HCT116 (cell line): Measurements from ENCODE around the gene TOMM70. TPM values are rescaled to one million over a fixed set of nuclear protein-coding genes. Genes with fewer than 3 reads are reported as not detected.

Source experiments
- ATAC-seq: fragments of 200-7000 bp; cut with Tn5 transposase; 2 replicates; pipeline ENCODE4 v1.9.1; 2020; ENCODE audit warnings: mild to moderate bottlenecking, moderate library complexity
- BruUV-seq: library from RNA; stranded (reverse); fragments of 400-500 nt; replicated peaks from 2 replicates; lab custom pipeline; 2021; lab: Mats Ljungman, UMichigan
- CTCF ChIA-PET: fragments of 300-600 bp; sonication (Branson Sonifier 250); formaldehyde crosslinking; loops from one replicate; lab custom pipeline; 2021; ENCODE audit warnings: antibody characterized with exemption; lab: Charles Lee
- POLR2A ChIA-PET: fragments of 300-600, 350-600 bp; sonication (Branson Sonifier 250); formaldehyde crosslinking; loops from one replicate; lab custom pipeline; 2021; ENCODE audit warnings: antibody characterized with exemption; lab: Charles Lee
- RAD21 ChIA-PET, 2 experiments: fragments of 300-600 bp; sonication (Branson Sonifier 250); formaldehyde crosslinking; loops; one replicate each; lab custom pipeline; 2023; ENCODE audit warnings: low total read pairs in 2 of 2; ENCODE audit not compliant: uncharacterized antibody in 2 of 2, unreplicated experiment in 2 of 2, low non-redundant PET in 1 of 2; lab: Charles Lee
- DNase-seq: peaks from one replicate; pipeline ENCODE4 v3.0.0-alpha.2; 2010; ENCODE audit warnings: low read depth, low spot score
- H2AFZ ChIP-seq: fragments of 200-600 bp; shearing (Covaris generic), sonication (generic); 2 replicates; pipeline ENCODE4 v1.6.1; 2017; ENCODE audit warnings: low read depth, mixed run types, mixed read lengths, antibody characterized with exemption, low read length; ENCODE audit not compliant: poor library complexity, severe bottlenecking
- H3K27ac ChIP-seq: 2 replicates; pipeline ENCODE4 v1.5.1; 2012; ENCODE audit warnings: low read depth, low read length
- H3K27me3 ChIP-seq: fragments of 200-600 bp; sonication (generic); 2 replicates; pipeline ENCODE4 v1.6.1; 2016; ENCODE audit warnings: mixed run types, low read length, mixed read lengths; ENCODE audit not compliant: insufficient read depth
- H3K36me3 ChIP-seq, 2 experiments: fragments of 200-500 bp in 1 of 2; fragments of 200-600 bp in 1 of 2; sonication (Bioruptor generic) in 1 of 2; sonication (generic) in 1 of 2; 2 replicates each; pipeline versions ENCODE4 v1.5.1 to v1.6.1; 2014 to 2016; ENCODE audit warnings: low read length in 2 of 2, inconsistent platforms in 1 of 2, mixed read lengths in 1 of 2, mixed run types in 1 of 2; ENCODE audit not compliant: insufficient read depth in 2 of 2, control insufficient read depth in 1 of 2
- H3K4me1 ChIP-seq, 2 experiments: fragments of 200-600 bp in 1 of 2; sonication (generic) in 1 of 2; 2 replicates each; pipeline versions ENCODE4 v1.5.1 to v1.6.1; 2012 to 2017; ENCODE audit warnings: low read length in 2 of 2, inconsistent platforms in 1 of 2, mild to moderate bottlenecking in 1 of 2, mixed read lengths in 1 of 2, mixed run types in 1 of 2, moderate library complexity in 1 of 2; ENCODE audit not compliant: insufficient read depth in 2 of 2, control insufficient read depth in 1 of 2
- H3K4me2 ChIP-seq: fragments of 200-600 bp; sonication (generic); 2 replicates; pipeline ENCODE4 v1.6.1; 2017; ENCODE audit warnings: mixed run types, low read length, mixed read lengths
- H3K4me3 ChIP-seq, 2 experiments: fragments of 200-600 bp in 1 of 2; sonication (generic) in 1 of 2; replicated peaks in 1 of 2; 2 replicates each; pipeline ENCODE4 v1.5.1; 2011 to 2016; ENCODE audit warnings: low read length in 2 of 2, control low read depth in 1 of 2, low read depth in 1 of 2, mild to moderate bottlenecking in 1 of 2, mixed read lengths in 1 of 2, mixed run types in 1 of 2
- H3K79me2 ChIP-seq: fragments of 200-600 bp; sonication (generic); 2 replicates; pipeline ENCODE4 v1.6.1; 2017; ENCODE audit warnings: mild to moderate bottlenecking, mixed run types, low read length, moderate library complexity, mixed read lengths; ENCODE audit not compliant: insufficient read depth
- H3K9ac ChIP-seq: fragments of 200-600 bp; sonication (generic); 2 replicates; pipeline ENCODE4 v1.6.1; 2016; ENCODE audit warnings: low read length, mixed read lengths
- H3K9me2 ChIP-seq: fragments of 200-600 bp; sonication (generic), shearing (Covaris generic); 2 replicates; pipeline ENCODE4 v1.6.1; 2017; ENCODE audit warnings: mixed run types, mild to moderate bottlenecking, moderate library complexity; ENCODE audit not compliant: insufficient read depth
- H3K9me3 ChIP-seq, 2 experiments: fragments of 200-500 bp in 1 of 2; fragments of 200-600 bp in 1 of 2; sonication (Bioruptor generic) in 1 of 2; sonication (generic) in 1 of 2; 2 replicates each; pipeline ENCODE4 v1.6.1; 2014 to 2017; ENCODE audit warnings: low read length in 2 of 2, mixed read lengths in 2 of 2, inconsistent platforms in 1 of 2, low read depth in 1 of 2, mild to moderate bottlenecking in 1 of 2, mixed run types in 1 of 2, moderate library complexity in 1 of 2; ENCODE audit not compliant: control insufficient read depth in 1 of 2, insufficient read depth in 1 of 2
- H4K20me1 ChIP-seq: fragments of 200-600 bp; sonication (generic), shearing (Covaris generic); 2 replicates; pipeline ENCODE4 v1.6.1; 2017; ENCODE audit warnings: mixed run types, mild to moderate bottlenecking, moderate library complexity; ENCODE audit not compliant: insufficient read depth
- CBX3 ChIP-seq: IDR thresholded peaks from 2 replicates; pipeline ENCODE4 v1.6.1; 2012; ENCODE audit warnings: low read depth
- CEBPB ChIP-seq: IDR thresholded peaks from 2 replicates; pipeline ENCODE4 v1.6.1; 2012; ENCODE audit warnings: low read depth
- ELF1 ChIP-seq: IDR thresholded peaks from 2 replicates; pipeline ENCODE4 v1.6.1; 2012; ENCODE audit warnings: low read depth, borderline replicate concordance
- FOSL1 ChIP-seq: IDR thresholded peaks from 2 replicates; pipeline ENCODE4 v1.6.1; 2012; ENCODE audit warnings: low read depth
- JUND ChIP-seq: IDR thresholded peaks from 2 replicates; pipeline ENCODE4 v1.6.1; 2012
- POLR2AphosphoS5 ChIP-seq: IDR thresholded peaks from 2 replicates; pipeline ENCODE4 v1.6.1; 2011; ENCODE audit warnings: mild to moderate bottlenecking, low read depth, low read length, moderate library complexity
- RAD21 ChIP-seq: IDR thresholded peaks from 2 replicates; pipeline ENCODE4 v1.6.1; 2012; ENCODE audit warnings: low read depth, mild to moderate bottlenecking
- SIN3A ChIP-seq: IDR thresholded peaks from 2 replicates; pipeline ENCODE4 v1.6.1; 2012; ENCODE audit warnings: low read depth
- SP1 ChIP-seq: IDR thresholded peaks from 2 replicates; pipeline ENCODE4 v1.6.1; 2012; ENCODE audit warnings: low read depth
- SRF ChIP-seq: IDR thresholded peaks from 2 replicates; pipeline ENCODE4 v1.6.1; 2012; ENCODE audit warnings: low read depth
- TCF7L2 ChIP-seq: IDR thresholded peaks from 2 replicates; pipeline ENCODE4 v1.7.0; 2011; ENCODE audit warnings: borderline replicate concordance, inconsistent platforms; ENCODE audit not compliant: insufficient read depth, insufficient read length; ENCODE audit errors: extremely low read depth
- YY1 ChIP-seq: IDR thresholded peaks from 2 replicates; pipeline ENCODE4 v1.6.1; 2011; ENCODE audit warnings: low read length, low read depth, moderate library complexity, mild to moderate bottlenecking; ENCODE audit not compliant: insufficient replicate concordance; ENCODE audit errors: extremely low read depth
- ZFX ChIP-seq: fragments of 450-650 bp; IDR thresholded peaks from 2 replicates; pipeline ENCODE4 v1.6.1; 2017
- intact Hi-C: fragments of 100-400 bp; cut with micrococcal nuclease; formaldehyde crosslinking; loops from 2 replicates; pipeline ENCODE4 v1.10.0; 2022
- total RNA-seq: library from RNA; stranded (reverse); gene quantifications from one replicate; pipeline ENCODE4 v1.2.1, GENCODE V29; 2021; ENCODE audit not compliant: unreplicated experiment
- TF ChIP-seq, protein P1 (sequence below): IDR thresholded peaks from 2 replicates; pipeline ENCODE4 v1.6.1; 2012
- TF ChIP-seq, protein P2 (sequence below), 3 experiments: fragments of 200-600 bp in 1 of 3; sonication (generic) in 1 of 3; IDR thresholded peaks in 2 of 3; conservative IDR thresholded peaks in 1 of 3; 2 replicates each; pipeline ENCODE4 v1.5.1; 2012 to 2017; ENCODE audit warnings: low read depth in 2 of 3, low read length in 2 of 3, antibody characterized with exemption in 1 of 3, borderline replicate concordance in 1 of 3, control low read depth in 1 of 3, mild to moderate bottlenecking in 1 of 3, mixed read lengths in 1 of 3, mixed run types in 1 of 3, moderate library complexity in 1 of 3; ENCODE audit not compliant: insufficient read depth in 1 of 3
- TF ChIP-seq, protein P3 (sequence below): IDR thresholded peaks from 2 replicates; pipeline ENCODE4 v1.6.1; 2012

Gene TOMM70
- total RNA-seq, 1 experiment from 2014 or later = 54.9 TPM

DNA sequence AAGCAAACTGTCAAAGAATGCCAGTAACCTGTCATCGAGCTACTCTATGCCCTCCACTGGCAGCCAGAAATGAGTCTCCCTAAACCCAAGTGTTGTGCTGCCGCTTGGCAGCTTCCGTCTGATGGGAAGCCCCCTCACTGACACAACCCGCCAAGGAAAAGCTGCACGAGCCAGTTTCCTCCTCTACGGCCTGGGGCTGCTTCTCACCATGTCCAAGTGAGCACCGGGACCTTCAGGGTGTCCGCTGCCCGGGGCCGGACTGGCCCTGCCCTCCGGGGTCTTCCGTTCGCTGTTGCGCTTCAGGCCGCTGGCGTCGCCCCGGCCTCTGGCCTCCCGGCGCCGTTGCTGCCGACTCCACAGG is 490 bp downstream of the TOMM70 start:
- Histone ChIP-seq H3K9me3 (no peaks in the 10 kb centered on the region), H3K4me3 (peak overlapping the region; percentile 72 to 93), H3K79me2 (peaks cover 56% of the 10 kb centered on the region), H3K36me3 (no peaks in the 10 kb centered on the region), H2AFZ (no peak overlapping the region), H3K4me2 (peak overlapping the region; percentile 91), H3K27me3 (no peaks in the 10 kb centered on the region), H3K4me1 (peaks cover 14 to 24% of the 10 kb centered on the region in 2 experiments), H3K27ac (peak overlapping the region; percentile 78), H4K20me1 (0 out of 2 replicates have a peak, but pooled peaks cover 3% of the 10 kb centered on the region), H3K9ac (peak overlapping the region; percentile 74), H3K9me2 (no peaks in the 10 kb centered on the region)
- ChIA-PET CTCF (no interaction called here), RAD21 (no interaction called here), POLR2A (interaction anchor here (1.2 kb wide), 1 partner anchor 17 kb away, joined by 3 read pairs; no protein-coding TSS in a partner anchor)
- no peak for TF ChIP-seq ELF1
- TF ChIP-seq POLR2AphosphoS5 = no peak
- TF ChIP-seq JUND = no peak
- TF ChIP-seq, protein P1, sequence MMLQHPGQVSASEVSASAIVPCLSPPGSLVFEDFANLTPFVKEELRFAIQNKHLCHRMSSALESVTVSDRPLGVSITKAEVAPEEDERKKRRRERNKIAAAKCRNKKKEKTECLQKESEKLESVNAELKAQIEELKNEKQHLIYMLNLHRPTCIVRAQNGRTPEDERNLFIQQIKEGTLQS = no peak
- no peak for TF ChIP-seq SP1
- no peak for TF ChIP-seq RAD21
- TF ChIP-seq ZFX = no peak; the same call in 1 of the 2 replicates
- TF ChIP-seq FOSL1 = no peak
- intact Hi-C loops = no loop called here
- BruUV-seq = no TSS peak
- no peak for DNase-seq
- peak; percentile 23 for ATAC-seq

DNA sequence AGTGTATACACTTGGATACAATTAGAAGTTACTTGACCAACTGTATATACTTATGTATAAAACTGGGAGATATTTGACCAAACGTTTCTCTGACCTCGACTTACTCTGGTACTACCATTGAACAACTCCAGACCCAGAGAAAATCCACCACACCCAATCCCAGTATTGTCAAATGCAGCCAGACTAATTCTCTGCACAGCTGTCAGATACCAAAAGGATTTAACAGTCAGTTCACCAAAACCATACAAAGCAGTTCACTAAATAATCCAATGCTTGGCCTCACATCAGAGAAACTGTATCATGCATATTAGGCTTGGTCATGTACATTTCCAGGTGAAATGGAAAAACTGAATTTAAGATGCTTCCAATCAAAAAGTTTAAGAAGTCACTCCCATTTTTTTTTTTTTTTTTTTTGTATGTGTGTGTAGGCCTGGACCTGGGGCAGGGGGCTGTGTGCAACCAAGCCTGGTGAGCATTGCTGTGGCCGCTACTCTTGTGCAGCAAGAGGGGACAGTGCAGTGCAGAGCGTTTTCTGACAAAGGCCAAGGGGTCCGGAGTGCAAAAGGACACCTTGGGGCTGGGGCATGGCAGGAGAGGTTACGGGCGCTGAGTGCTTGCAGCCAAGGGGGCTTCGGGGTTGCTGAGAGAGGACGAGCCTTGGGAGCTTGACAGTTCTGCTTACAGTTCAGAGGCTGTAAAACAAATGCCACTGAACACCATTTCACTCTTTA is 1.4 kb downstream of the TOMM70 start:
- Histone ChIP-seq H3K4me1 (peaks cover 14 to 24% of the 10 kb centered on the region in 2 experiments), H3K4me2 (peak overlapping the region; percentile 91), H3K9me3 (no peaks in the 10 kb centered on the region), H3K4me3 (peak overlapping the region; percentile 72 to 93), H3K27me3 (no peaks in the 10 kb centered on the region), H2AFZ (no peak overlapping the region), H3K9me2 (no peaks in the 10 kb centered on the region), H3K36me3 (no peaks in the 10 kb centered on the region), H3K79me2 (peaks cover 65% of the 10 kb centered on the region), H4K20me1 (0 out of 2 replicates have a peak, but pooled peaks cover 3% of the 10 kb centered on the region), H3K9ac (peak overlapping the region; percentile 74), H3K27ac (no peak overlapping the region)
- intact Hi-C loops = no loop called here
- ATAC-seq (no peak), DNase-seq (no peak)
- RAD21 ChIA-PET = no interaction called here
- CTCF ChIA-PET = no interaction called here
- BruUV-seq = TSS peak; percentile 46
- POLR2A ChIA-PET = no interaction called here
- TF ChIP-seq, protein P2, sequence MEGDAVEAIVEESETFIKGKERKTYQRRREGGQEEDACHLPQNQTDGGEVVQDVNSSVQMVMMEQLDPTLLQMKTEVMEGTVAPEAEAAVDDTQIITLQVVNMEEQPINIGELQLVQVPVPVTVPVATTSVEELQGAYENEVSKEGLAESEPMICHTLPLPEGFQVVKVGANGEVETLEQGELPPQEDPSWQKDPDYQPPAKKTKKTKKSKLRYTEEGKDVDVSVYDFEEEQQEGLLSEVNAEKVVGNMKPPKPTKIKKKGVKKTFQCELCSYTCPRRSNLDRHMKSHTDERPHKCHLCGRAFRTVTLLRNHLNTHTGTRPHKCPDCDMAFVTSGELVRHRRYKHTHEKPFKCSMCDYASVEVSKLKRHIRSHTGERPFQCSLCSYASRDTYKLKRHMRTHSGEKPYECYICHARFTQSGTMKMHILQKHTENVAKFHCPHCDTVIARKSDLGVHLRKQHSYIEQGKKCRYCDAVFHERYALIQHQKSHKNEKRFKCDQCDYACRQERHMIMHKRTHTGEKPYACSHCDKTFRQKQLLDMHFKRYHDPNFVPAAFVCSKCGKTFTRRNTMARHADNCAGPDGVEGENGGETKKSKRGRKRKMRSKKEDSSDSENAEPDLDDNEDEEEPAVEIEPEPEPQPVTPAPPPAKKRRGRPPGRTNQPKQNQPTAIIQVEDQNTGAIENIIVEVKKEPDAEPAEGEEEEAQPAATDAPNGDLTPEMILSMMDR (IDR thresholded peaks at IDR 0.05 in 2 of 3, conservative IDR thresholded peaks at IDR 0.05 in 1 of 3; ENCODE audit: borderline replicate concordance in 1 of 3, insufficient read depth in 1 of 3, low read depth in 2 of 3, low read length in 2 of 3) = no peak
- TF ChIP-seq SRF (no peak), RAD21 (no peak), TCF7L2 (no peak), CEBPB (no peak), SIN3A (no peak), CBX3 (no peak), YY1 (no peak), JUND (no peak)
- TF ChIP-seq, protein P3, sequence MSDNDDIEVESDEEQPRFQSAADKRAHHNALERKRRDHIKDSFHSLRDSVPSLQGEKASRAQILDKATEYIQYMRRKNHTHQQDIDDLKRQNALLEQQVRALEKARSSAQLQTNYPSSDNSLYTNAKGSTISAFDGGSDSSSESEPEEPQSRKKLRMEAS = no peak
- TF ChIP-seq, protein P1 = no peak
